BLaER1 treated with 17β-estradiol and CSF1 and Interleukin-3, amounts not matched to agents 10 nM and 100 nM (cell line): Measurements from ENCODE around the gene BGLAP.

Experiments
- H3K27ac ChIP-seq, 11 experiments: shearing (Covaris generic); formaldehyde crosslinking; 2 replicates each; pipeline ENCODE4 v1.8.1; 2022
- H3K27me3 ChIP-seq, 11 experiments: shearing (Covaris generic); formaldehyde crosslinking; 2 replicates each; pipeline ENCODE4 v1.8.1; 2022
- H3K36me3 ChIP-seq, 11 experiments: shearing (Covaris generic); formaldehyde crosslinking; 2 replicates each; pipeline ENCODE4 v1.8.1; 2022
- H3K4me1 ChIP-seq, 10 experiments: shearing (Covaris generic); formaldehyde crosslinking; 2 replicates each; pipeline ENCODE4 v1.8.1; 2022
- H3K4me2 ChIP-seq, 11 experiments: shearing (Covaris generic); formaldehyde crosslinking; 2 replicates each; pipeline ENCODE4 v1.8.1; 2022
- H3K4me3 ChIP-seq, 10 experiments: shearing (Covaris generic); formaldehyde crosslinking; 2 replicates each; pipeline ENCODE4 v1.8.1; 2022
- H3K9ac ChIP-seq, 11 experiments: shearing (Covaris generic); formaldehyde crosslinking; 2 replicates each; pipeline ENCODE4 v1.8.1; 2022
- H3K9me3 ChIP-seq, 11 experiments: shearing (Covaris generic); formaldehyde crosslinking; replicated peaks in 1 of 11; 2 replicates each; pipeline ENCODE4 v1.8.1; 2022
- H4K20me1 ChIP-seq, 11 experiments: shearing (Covaris generic); formaldehyde crosslinking; 2 replicates each; pipeline ENCODE4 v1.8.1; 2022
- Cebpa-rat ChIP-seq, 11 experiments: shearing (Covaris generic); IDR thresholded peaks; 2 replicates each; pipeline ENCODE4 v1.8.1; 2022

Gene BGLAP

DNA sequence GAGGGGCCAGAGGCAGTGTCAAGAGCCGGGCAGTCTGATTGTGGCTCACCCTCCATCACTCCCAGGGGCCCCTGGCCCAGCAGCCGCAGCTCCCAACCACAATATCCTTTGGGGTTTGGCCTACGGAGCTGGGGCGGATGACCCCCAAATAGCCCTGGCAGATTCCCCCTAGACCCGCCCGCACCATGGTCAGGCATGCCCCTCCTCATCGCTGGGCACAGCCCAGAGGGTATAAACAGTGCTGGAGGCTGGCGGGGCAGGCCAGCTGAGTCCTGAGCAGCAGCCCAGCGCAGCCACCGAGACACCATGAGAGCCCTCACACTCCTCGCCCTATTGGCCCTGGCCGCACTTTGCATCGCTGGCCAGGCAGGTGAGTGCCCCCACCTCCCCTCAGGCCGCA lies at the start of gene BGLAP:
Gene BGLAP (plus strand): TSS at position 259 of the 400 bp plus-strand sequence. CDS start 48 bp downstream, at position 307.
- Histone ChIP-seq H3K27ac (peak within 1 kb of the TSS in 9 of 11 experiments; percentile 11 to 69 (median 54); a peak in 16 of 22 replicates), H3K27me3 (peaks cover 16 to 29% (median 23%) of the 10 kb centered on the region in 11 experiments; a peak in 21 of 22 replicates), H4K20me1 (peaks cover 5 to 85% (median 66%) of the 10 kb centered on the region in 11 experiments; a peak in 20 of 22 replicates), H3K9me3 (no peaks in the 10 kb centered on the region), H3K4me1 (peaks cover 54 to 76% (median 68%) of the 10 kb centered on the region in 10 experiments), H3K4me3 (peak within 1 kb of the TSS in 6 of 10 experiments; percentile 11 to 50 (median 20); a peak in 7 of 20 replicates), H3K36me3 (peaks cover 30 to 33% (median 31%) of the 10 kb centered on the region in 11 experiments), H3K4me2 (peak within 1 kb of the TSS; percentile 79 to 99 (median 89)), H3K9ac (peak within 1 kb of the TSS; percentile 32 to 64 (median 49); a peak in 17 of 22 replicates)
- TF ChIP-seq Cebpa-rat (IDR thresholded peaks at IDR 0.05): no peak

DNA sequence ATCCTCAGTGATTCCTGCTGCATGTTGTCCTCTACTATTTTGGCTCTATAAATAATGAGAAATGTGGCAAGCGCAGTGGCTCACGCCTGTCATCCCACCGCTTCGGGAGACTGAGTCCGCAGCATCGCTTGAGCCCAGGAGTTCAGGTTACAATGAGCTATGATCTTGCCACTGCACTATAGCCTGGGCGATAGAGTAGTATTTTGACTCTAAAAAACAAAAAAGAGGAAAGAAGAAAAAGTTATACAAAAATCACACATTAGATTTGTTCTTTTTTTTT lies 48.8 kb upstream of the BGLAP start:
- peak overlapping the region; percentile 77 to 90 (median 87) for H3K9ac ChIP-seq
- H3K4me3 ChIP-seq: peak overlapping the region; percentile 82 to 98 (median 90)

DNA sequence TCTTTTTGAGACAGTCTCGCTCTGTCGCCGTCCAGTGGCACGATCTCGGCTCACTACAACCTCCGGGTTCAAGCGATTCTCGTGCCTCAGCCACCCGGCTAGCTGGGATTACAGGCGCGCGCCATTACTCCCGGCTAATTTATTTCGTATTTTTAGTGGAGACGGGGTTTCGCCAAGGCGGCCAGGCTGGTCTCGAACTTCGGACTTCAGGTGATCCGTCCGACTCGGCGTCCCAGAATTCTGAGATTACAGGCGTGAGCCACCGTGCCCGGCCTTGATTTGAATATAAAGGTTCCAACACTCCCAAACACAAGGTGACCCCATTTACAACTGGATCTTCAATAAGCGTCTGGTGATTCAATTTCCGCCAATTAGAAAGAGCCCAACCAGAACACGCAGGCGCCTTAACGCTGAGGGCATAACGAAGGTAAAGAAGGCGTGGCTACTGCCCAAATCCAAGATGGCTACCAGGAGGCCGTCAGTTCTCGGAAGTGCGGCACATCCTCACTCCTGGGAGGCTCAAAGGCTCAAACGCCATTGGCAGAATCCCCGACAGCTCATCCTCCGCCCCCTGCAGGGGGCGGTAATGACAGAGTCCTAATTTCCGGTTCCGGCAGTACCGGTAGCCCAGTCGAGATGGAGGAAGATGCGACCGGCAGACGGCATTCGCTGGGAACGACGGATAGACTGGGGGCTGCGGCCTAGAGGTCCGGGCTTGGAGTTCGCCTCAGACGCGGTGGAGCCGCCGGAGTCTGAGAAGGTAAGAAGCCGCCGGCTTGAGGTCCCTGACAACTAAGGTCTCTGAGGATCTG lies 48.3 kb upstream of the BGLAP start, which contains the start of gene SLC25A44:
Gene SLC25A44 (plus strand): TSS at position 617 of the 812 bp plus-strand sequence. CDS start 5,744 bp downstream, outside the sequence.
- Histone ChIP-seq H3K27me3 (no peaks in the 10 kb centered on the region), H3K9me3 (peaks cover 6 to 18% (median 14%) of the 10 kb centered on the region in 11 experiments), H3K36me3 (peaks cover 17 to 42% (median 30%) of the 10 kb centered on the region in 11 experiments), H3K4me1 (peaks cover 27 to 61% (median 41%) of the 10 kb centered on the region in 10 experiments), H3K4me3 (peak within 1 kb of the TSS; percentile 82 to 98 (median 90)), H4K20me1 (peaks cover 6 to 47% (median 26%) of the 10 kb centered on the region in 11 experiments; a peak in 17 of 22 replicates), H3K9ac (peak within 1 kb of the TSS; percentile 77 to 90 (median 87)), H3K4me2 (peak within 1 kb of the TSS; percentile 88 to 98 (median 95)), H3K27ac (peak within 1 kb of the TSS; percentile 73 to 94 (median 89))
- TF ChIP-seq Cebpa-rat (IDR thresholded peaks at IDR 0.05): no peak

More for the DNA sequence above, 48.8 kb upstream of the BGLAP start:
- H4K20me1 ChIP-seq: peaks cover under 1 to 42% (median 21%) of the 10 kb centered on the region in 11 experiments; a peak in 17 of 22 replicates
- H3K27me3 ChIP-seq: no peaks in the 10 kb centered on the region
- H3K36me3 ChIP-seq: peaks cover 17 to 41% (median 30%) of the 10 kb centered on the region in 11 experiments
- TF ChIP-seq Cebpa-rat (IDR thresholded peaks at IDR 0.05): no peak
- H3K9me3 ChIP-seq: peaks cover 11 to 23% (median 19%) of the 10 kb centered on the region in 11 experiments
- H3K4me1 ChIP-seq: peaks cover 27 to 57% (median 41%) of the 10 kb centered on the region in 10 experiments
- peak overlapping the region; percentile 73 to 94 (median 89) for H3K27ac ChIP-seq
- H3K4me2 ChIP-seq: peak overlapping the region; percentile 66 to 87 (median 78)

DNA sequence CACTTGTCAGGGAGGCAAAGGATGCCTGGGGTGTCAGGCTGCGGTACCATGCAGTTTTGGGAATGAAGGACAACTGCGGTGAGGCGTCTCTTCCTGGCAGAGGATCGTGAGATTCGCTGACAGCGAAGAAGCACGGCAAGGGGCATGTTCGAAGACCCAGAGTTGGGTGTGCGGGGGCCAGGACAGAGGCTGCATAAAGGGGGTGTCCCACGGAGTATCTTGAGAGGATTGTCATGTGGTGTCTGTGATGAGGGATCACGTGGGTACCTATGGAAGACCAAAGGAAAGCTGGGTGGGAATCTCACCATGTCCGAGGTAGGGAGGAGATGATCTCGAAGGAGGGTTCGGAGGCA lies 47.7 kb upstream of the BGLAP start:
- no peaks in the 10 kb centered on the region for H3K27me3 ChIP-seq
- H3K27ac ChIP-seq: peak overlapping the region; percentile 52 to 94 (median 87); a peak in 21 of 22 replicates
- peaks cover under 1 to 12% (median 8%) of the 10 kb centered on the region in 11 experiments; a peak in 20 of 22 replicates for H3K9me3 ChIP-seq
- H3K4me1 ChIP-seq: peaks cover 27 to 66% (median 43%) of the 10 kb centered on the region in 10 experiments
- H3K4me3 ChIP-seq: peak overlapping the region; percentile 82 to 98 (median 90)
- H3K36me3 ChIP-seq: peaks cover 23 to 42% (median 35%) of the 10 kb centered on the region in 11 experiments
- peaks cover 11 to 53% (median 31%) of the 10 kb centered on the region in 11 experiments; a peak in 18 of 22 replicates for H4K20me1 ChIP-seq
- peak overlapping the region; percentile 77 to 90 (median 87) for H3K9ac ChIP-seq
- no peak for TF ChIP-seq Cebpa-rat (IDR thresholded peaks at IDR 0.05)
- H3K4me2 ChIP-seq: peak overlapping the region; percentile 88 to 98 (median 95)

DNA sequence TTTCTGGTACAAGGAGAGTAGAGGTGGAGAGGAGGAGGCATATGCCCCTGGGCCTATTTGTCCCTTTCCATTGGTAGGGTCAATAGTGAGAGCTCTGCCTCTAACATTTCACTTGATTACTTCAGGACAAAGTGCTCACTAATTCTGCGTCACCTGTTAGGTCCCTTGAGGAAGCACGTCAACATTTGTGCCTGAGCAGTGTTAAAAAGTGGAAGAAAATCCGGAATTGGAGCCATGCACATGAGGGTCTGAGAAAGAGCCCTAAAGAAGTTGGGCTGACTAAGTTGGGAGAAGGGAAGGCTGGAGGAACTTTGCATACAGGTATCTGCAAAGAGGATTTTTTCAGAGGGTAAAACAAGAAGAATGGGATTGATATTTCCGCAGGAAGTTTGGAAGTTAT lies 46.1 kb upstream of the BGLAP start:
- H3K4me1 ChIP-seq: peaks cover 30 to 81% (median 45%) of the 10 kb centered on the region in 10 experiments
- peak overlapping the region; percentile 29 to 98 (median 95); a peak in 19 of 22 replicates for H3K4me2 ChIP-seq
- H3K4me3 ChIP-seq: 0 out of 20 replicates have a peak overlapping the region, but pooled peaks of 1 of the 10 experiments have one; percentile 5
- no peaks in the 10 kb centered on the region for H3K27me3 ChIP-seq
- no peaks in the 10 kb centered on the region for H3K9me3 ChIP-seq
- peaks cover 11 to 69% (median 46%) of the 10 kb centered on the region in 11 experiments; a peak in 19 of 22 replicates for H4K20me1 ChIP-seq
- peak overlapping the region in 3 of 11 experiments; percentile 5 to 15 (median 11); a peak in 1 of 22 replicates for H3K9ac ChIP-seq
- TF ChIP-seq Cebpa-rat (IDR thresholded peaks at IDR 0.05): no peak
- no peak overlapping the region for H3K27ac ChIP-seq
- H3K36me3 ChIP-seq: peaks cover 39 to 57% (median 50%) of the 10 kb centered on the region in 11 experiments

DNA sequence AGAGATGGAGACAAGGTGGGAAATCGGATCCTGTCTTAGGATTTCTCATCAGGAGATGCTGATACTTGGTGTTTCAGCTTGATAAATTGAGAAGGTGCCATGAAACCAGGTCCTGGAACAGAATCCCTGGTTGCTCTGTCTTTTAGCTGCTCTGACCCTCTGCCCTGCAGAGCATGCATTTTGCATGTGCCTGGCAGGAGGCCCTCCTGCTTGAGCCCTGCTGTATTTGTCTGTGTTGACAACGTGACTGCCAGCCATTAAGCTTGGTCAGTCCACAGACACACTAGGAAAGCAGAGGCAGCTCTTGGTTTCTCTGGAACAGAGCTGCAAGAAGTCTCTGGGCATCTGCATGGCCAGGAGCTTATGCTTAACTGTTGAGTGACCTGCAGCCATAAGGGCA lies 45.5 kb upstream of the BGLAP start:
- H3K27me3 ChIP-seq: no peaks in the 10 kb centered on the region
- peak overlapping the region in 6 of 11 experiments; percentile 1 to 98 (median 95); a peak in 11 of 22 replicates for H3K4me2 ChIP-seq
- no peak for TF ChIP-seq Cebpa-rat (IDR thresholded peaks at IDR 0.05)
- H3K27ac ChIP-seq: no peak overlapping the region
- no peaks in the 10 kb centered on the region for H3K9me3 ChIP-seq
- no peak overlapping the region for H3K4me3 ChIP-seq
- 0 out of 22 replicates have a peak overlapping the region, but pooled peaks of 1 of the 11 experiments have one; percentile 8 for H3K9ac ChIP-seq
- H3K36me3 ChIP-seq: peaks cover 44 to 63% (median 54%) of the 10 kb centered on the region in 11 experiments
- peaks cover 11 to 75% (median 52%) of the 10 kb centered on the region in 11 experiments; a peak in 19 of 22 replicates for H4K20me1 ChIP-seq
- peaks cover 32 to 84% (median 49%) of the 10 kb centered on the region in 10 experiments for H3K4me1 ChIP-seq

DNA sequence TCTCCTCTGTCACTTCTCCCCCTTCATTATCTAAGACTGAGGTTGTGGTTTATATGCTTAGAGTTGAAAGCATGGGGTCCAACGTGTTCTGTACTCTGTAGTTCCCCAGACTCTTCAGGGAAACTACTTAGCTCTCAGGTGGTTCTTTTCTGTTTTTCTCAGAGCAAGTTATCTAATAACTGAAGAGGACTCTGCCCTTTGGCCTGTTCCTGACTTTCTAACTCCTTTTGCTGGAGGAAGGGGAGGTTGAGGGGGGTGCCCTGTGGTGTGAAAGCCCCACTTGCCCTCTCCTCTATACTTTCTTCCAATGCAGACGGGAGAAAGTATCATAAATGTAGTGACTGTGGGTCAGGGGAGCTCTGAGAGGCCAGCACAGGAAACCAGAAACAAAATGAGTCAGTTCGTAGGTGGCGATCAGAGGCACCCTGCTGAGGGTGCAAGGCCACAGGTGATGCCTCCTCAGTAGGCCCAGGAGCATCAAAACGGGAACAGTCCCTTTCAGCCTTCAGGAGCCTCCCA lies 43.1 kb upstream of the BGLAP start:
- Histone ChIP-seq H3K9ac (no peak overlapping the region), H3K36me3 (peaks cover 58 to 82% (median 72%) of the 10 kb centered on the region in 11 experiments), H4K20me1 (peaks cover 11 to 95% (median 65%) of the 10 kb centered on the region in 11 experiments; a peak in 19 of 22 replicates), H3K4me2 (peak overlapping the region in 1 of 11 experiments; percentile 21; a peak in 1 of 22 replicates), H3K4me1 (peaks cover 22 to 85% (median 41%) of the 10 kb centered on the region in 10 experiments), H3K4me3 (no peak overlapping the region), H3K9me3 (no peaks in the 10 kb centered on the region), H3K27ac (no peak overlapping the region), H3K27me3 (no peaks in the 10 kb centered on the region)
- TF ChIP-seq Cebpa-rat (IDR thresholded peaks at IDR 0.05): no peak

DNA sequence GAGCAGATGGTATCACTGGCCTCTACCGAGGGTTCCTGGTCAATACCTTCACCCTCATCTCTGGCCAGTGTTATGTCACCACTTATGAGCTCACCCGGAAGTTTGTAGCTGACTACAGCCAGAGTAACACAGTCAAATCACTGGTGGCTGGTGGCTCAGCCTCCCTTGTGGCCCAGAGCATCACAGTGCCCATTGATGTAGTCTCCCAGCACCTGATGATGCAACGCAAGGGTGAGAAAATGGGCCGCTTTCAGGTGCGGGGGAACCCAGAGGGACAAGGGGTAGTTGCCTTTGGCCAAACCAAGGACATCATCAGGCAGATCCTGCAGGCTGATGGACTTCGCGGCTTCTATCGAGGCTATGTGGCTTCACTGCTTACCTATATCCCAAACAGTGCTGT lies 41.9 kb upstream of the BGLAP start:
- H3K4me3 ChIP-seq: no peak overlapping the region
- H3K27me3 ChIP-seq: no peaks in the 10 kb centered on the region
- peak overlapping the region in 3 of 11 experiments; percentile 63 to 83 (median 78); a peak in 7 of 22 replicates for H3K4me2 ChIP-seq
- no peak overlapping the region for H3K9ac ChIP-seq
- H3K9me3 ChIP-seq: no peaks in the 10 kb centered on the region
- peaks cover 13 to 78% (median 33%) of the 10 kb centered on the region in 10 experiments for H3K4me1 ChIP-seq
- TF ChIP-seq Cebpa-rat (IDR thresholded peaks at IDR 0.05): no peak
- H3K36me3 ChIP-seq: peaks cover 61 to 94% (median 83%) of the 10 kb centered on the region in 11 experiments
- H4K20me1 ChIP-seq: peaks cover 11 to 95% (median 69%) of the 10 kb centered on the region in 11 experiments; a peak in 18 of 22 replicates
- H3K27ac ChIP-seq: no peak overlapping the region
